Cardiac muscle cell (in vitro differentiated cells and primary cell): Measurements from ENCODE around the gene PLA1A. TPM values are rescaled to one million over a fixed set of nuclear protein-coding genes. Genes with fewer than 3 reads are reported as not detected.

Experiments used
- DNase-seq, 2 donors: peaks; one replicate each; pipeline versions ENCODE4 v3.0.0 to v3.0.0-alpha.2; 2010 to 2017; ENCODE audit warnings: low read depth in 1 of 2, low spot score in 1 of 2
- H3K27ac ChIP-seq: fragments of 200-600 bp; sonication (generic); 2 replicates; pipeline ENCODE4 v1.5.1; 2016
- H3K27me3 ChIP-seq: fragments of 200-600 bp; sonication (generic); 2 replicates; pipeline ENCODE4 v1.6.0; 2016; ENCODE audit warnings: control low read depth
- H3K36me3 ChIP-seq: fragments of 200-600 bp; sonication (generic); 2 replicates; pipeline ENCODE4 v1.5.1; 2016; ENCODE audit warnings: control low read depth
- H3K4me1 ChIP-seq: fragments of 200-600 bp; sonication (generic); 2 replicates; pipeline ENCODE4 v1.8.1; 2017; ENCODE audit warnings: low read depth, mild to moderate bottlenecking, mixed run types
- H3K4me3 ChIP-seq: fragments of 200-600 bp; sonication (generic); 2 replicates; pipeline ENCODE4 v1.5.1; 2016; ENCODE audit warnings: mild to moderate bottlenecking
- H3K9me3 ChIP-seq: fragments of 200-600 bp; sonication (generic); 2 replicates; pipeline ENCODE4 v1.5.1; 2017; ENCODE audit warnings: low read depth, mild to moderate bottlenecking, control low read depth
- polyA plus RNA-seq: library from polyadenylated mRNA; unstranded; fragments of >200 nt; fragmentation: Nextera tagmentation; extraction: Ambion mirVana; gene quantifications from 2 replicates; pipeline ENCODE4 v1.2.1, GENCODE V29; 2016
- total RNA-seq: library from RNA; depleted of rRNA; stranded (reverse); fragments of >200 nt; gene quantifications from 2 replicates; pipeline ENCODE4 v1.2.3, GENCODE V29; 2016
- TF ChIP-seq, protein P1 (sequence below): IDR thresholded peaks from 2 replicates; pipeline ENCODE4 v1.5.1; 2012; ENCODE audit warnings: low read depth, mild to moderate bottlenecking, low read length

The PLA1A gene
- total and polyA plus RNA-seq, 2 experiments from 2014 or later: 0.07 TPM; not detected in 1

DNA sequence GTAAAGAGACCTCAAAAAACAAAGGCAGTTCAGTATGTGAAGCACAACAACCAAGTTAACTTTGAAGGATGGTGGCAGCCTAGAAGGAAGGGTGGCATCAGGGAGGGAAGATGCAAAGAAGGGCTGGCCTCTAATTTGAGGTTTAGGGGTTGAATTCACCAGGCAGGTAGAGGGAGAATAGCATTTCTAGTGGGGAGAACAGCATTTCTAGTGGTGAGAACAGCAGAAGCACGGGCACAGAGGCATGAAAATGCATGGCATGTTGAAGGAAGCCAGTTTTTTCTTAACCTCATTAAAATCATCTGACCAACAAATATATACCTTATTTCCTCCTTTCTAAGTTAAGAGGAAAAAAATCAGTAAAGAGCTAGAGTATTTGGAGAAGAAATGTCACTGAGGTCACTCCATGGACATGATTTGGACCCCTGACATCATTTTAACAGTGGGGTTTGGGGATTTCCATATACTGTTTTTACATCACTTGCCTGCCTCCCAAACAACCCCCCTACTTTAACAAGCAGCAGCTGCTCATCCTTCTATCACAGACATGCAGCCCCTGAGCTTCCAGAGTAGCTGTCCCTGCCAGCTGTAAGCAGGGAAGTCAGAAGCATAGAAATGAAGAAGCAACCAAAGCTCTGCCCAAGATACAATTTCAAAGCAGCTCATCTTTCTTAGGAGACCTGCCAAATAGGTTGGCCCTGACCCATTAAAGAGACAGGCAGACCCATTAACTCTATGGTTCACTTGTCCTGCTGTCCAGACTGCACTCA, 65.1 kb downstream of the PLA1A start:
- H3K27me3 ChIP-seq: no peaks in the 10 kb centered on the region
- H3K4me1 ChIP-seq: peaks cover 56% of the 10 kb centered on the region
- peak overlapping the region; percentile 100 for H3K27ac ChIP-seq
- peaks cover 2% of the 10 kb centered on the region for H3K36me3 ChIP-seq
- no peaks in the 10 kb centered on the region for H3K9me3 ChIP-seq
- DNase-seq: peak in 1 of 2 donors; percentile 47
- TF ChIP-seq, protein P1, sequence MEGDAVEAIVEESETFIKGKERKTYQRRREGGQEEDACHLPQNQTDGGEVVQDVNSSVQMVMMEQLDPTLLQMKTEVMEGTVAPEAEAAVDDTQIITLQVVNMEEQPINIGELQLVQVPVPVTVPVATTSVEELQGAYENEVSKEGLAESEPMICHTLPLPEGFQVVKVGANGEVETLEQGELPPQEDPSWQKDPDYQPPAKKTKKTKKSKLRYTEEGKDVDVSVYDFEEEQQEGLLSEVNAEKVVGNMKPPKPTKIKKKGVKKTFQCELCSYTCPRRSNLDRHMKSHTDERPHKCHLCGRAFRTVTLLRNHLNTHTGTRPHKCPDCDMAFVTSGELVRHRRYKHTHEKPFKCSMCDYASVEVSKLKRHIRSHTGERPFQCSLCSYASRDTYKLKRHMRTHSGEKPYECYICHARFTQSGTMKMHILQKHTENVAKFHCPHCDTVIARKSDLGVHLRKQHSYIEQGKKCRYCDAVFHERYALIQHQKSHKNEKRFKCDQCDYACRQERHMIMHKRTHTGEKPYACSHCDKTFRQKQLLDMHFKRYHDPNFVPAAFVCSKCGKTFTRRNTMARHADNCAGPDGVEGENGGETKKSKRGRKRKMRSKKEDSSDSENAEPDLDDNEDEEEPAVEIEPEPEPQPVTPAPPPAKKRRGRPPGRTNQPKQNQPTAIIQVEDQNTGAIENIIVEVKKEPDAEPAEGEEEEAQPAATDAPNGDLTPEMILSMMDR: peak; percentile 3
- no peak overlapping the region for H3K4me3 ChIP-seq

DNA sequence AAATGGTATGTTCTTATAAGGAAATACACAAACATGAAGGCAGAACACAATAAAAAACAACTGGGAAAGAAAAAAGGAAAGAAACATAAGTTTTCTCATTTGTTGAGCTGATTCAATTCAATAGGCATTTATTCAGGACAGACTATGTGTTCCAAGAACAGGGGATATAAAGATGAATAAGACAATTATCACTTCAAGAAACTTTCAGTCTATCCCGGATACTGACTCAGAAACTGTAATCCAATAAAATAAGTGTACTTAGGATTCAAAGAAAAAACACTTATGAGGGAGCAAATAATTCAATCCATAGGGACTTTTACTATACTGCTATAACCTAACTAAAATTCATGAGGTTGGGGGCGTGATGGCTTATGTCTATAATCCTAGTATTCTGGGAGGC, 66.2 kb downstream of the PLA1A start:
- no peaks in the 10 kb centered on the region for H3K9me3 ChIP-seq
- H3K27ac ChIP-seq: peak overlapping the region; percentile 100
- DNase-seq: peak in 1 of 2 donors; percentile 22
- H3K27me3 ChIP-seq: no peaks in the 10 kb centered on the region
- H3K4me3 ChIP-seq: no peak overlapping the region
- H3K36me3 ChIP-seq: peaks cover 6% of the 10 kb centered on the region
- TF ChIP-seq, protein P1: no peak
- H3K4me1 ChIP-seq: peaks cover 61% of the 10 kb centered on the region

DNA sequence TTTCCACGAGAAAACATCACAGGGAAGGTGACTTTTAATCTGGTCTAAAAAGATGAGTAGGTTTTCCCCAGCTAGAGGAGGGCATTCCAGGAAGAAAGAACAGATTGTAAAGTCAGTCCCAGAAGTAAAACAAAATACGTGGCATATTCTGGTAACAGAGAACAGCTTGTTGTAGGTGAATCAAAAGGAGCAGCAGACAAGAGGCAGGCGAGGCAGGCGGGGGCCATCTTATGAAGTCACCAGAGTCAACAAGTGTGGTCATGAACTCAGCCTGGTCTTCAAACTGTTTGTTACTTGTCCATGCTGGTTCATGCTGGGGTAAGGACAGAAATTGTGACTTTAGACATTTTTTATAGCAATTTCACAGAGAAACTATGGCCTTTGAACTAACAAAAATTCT, 66.7 kb downstream of the PLA1A start:
- TF ChIP-seq, protein P1: no peak
- Histone ChIP-seq H3K27ac (peak overlapping the region; percentile 100), H3K4me3 (no peak overlapping the region), H3K4me1 (peaks cover 61% of the 10 kb centered on the region), H3K9me3 (no peaks in the 10 kb centered on the region), H3K27me3 (no peaks in the 10 kb centered on the region), H3K36me3 (peaks cover 6% of the 10 kb centered on the region)
- DNase-seq: peak in 1 of 2 donors; percentile 32

DNA sequence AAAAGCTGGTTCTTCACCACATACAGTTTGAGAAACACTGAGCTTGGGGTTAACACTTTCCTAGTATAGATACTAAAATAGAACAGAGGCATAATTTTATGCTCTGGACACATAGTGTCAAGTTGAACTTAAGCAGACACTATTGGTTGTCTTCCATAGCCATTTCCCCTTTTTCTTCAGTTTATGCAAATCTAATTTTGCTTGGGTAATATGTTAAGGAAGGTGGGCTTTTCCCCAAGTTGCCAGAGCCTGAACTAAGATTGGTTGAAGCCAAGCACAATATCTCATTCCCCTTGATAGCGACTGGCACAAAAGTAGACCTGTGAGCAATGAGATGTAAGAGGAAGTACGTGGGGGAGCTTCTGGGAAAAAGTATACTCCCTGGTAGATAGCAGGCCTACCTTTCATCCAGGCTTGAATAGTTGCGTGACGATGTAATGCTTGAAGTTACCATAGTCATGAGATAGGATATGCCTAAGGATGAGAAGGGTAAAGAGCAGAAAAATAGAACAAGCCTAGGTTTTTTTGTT, 67.2 kb downstream of the PLA1A start:
- TF ChIP-seq, protein P1: no peak
- Histone ChIP-seq H3K9me3 (no peaks in the 10 kb centered on the region), H3K4me1 (peaks cover 62% of the 10 kb centered on the region), H3K27me3 (no peaks in the 10 kb centered on the region), H3K27ac (peak overlapping the region; percentile 100), H3K36me3 (peaks cover 8% of the 10 kb centered on the region), H3K4me3 (no peak overlapping the region)
- peak in 1 of 2 donors; percentile 67 for DNase-seq

DNA sequence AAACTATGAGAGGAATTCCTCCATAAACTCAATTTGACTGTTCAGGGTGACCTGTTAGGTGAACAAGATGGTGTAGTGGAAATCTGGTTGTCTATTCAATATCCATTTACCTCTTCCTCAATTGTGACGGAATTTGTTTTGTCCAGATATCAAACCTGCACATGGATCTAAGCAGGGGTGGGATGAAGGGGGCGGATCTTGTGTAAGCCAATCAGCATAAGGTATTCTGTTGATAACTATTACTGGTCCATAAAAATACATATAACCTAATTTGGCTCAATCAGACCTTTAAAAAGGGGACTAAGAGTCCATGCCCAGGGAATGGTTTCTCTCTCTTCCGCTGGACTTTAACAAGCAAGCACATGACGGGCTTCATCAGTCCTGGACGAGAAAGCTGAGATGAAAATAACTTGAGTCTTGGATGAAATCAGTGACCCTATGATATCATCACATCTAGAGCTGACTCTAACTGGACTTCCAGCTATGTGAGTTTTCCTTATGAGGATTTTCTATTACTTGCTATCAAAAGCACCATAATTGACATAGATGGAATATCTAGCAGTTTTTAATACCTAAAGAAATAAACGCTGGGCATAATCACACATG, 68.4 kb downstream of the PLA1A start:
- Histone ChIP-seq H3K36me3 (peaks cover 9% of the 10 kb centered on the region), H3K27me3 (no peaks in the 10 kb centered on the region), H3K4me1 (peaks cover 62% of the 10 kb centered on the region), H3K9me3 (no peaks in the 10 kb centered on the region), H3K4me3 (no peak overlapping the region), H3K27ac (peak overlapping the region; percentile 100)
- TF ChIP-seq, protein P1: no peak
- no peak for DNase-seq
